GM19238 (cell line): ENCODE results near the gene RNF224.

Experiments
- DNase-seq: peaks from one replicate; pipeline ENCODE4 v3.0.0; 2011; ENCODE audit warnings: low spot score; ENCODE audit not compliant: insufficient read length

RNF224 gene

GRCh38 chr9:137226338-137227053 lies 806 bp upstream of the RNF224 start:
- DNase-seq, result no peak

DNA sequence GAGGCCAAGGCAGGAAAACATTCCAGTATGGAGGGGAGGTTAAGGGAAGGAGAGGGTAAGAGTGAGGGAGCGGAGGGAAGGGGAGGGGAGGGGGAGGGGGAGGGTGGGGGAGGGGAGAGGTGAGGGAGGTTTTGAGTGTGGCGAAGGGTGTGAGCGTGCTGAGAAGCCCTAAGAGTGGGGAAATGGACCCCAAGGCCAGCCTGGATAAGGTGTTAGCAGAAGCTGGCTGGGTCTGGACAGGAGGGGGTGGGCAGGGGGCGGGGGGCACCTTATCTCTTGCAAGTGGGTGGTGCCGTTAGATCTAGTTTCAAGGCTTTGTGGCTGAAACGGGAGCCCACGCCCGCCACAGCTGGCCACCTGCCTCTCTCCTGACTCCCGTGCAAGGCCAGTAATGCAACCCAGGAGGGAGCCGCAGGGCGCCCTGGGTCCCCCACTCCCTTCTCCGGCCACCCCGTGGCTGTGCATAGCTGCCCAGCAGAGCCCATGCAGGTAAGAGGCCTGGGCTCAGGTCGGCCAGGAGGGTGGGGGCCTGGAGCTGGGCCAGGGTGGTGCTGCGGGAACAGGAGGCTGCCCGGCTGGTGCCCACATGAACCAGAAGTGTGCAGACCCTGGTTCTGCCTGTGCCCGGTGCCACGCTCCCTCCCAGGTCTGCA lies 677 bp downstream of the RNF224 start:
- DNase-seq, result no peak

- no peak for DNase-seq
Measured at GRCh38 chr9:137228506-137228967, 1.2 kb downstream of the RNF224 start.

- no peak for DNase-seq
Measured at GRCh38 chr9:137228968-137229896, 1.9 kb downstream of the RNF224 start.

- no peak for DNase-seq
Measured at GRCh38 chr9:137229903-137230704, 2.8 kb downstream of the RNF224 start.

- no peak for DNase-seq
Measured at GRCh38 chr9:137230705-137231371, 3.5 kb downstream of the RNF224 start, which contains the start of gene SLC34A3. Gene SLC34A3 (plus strand): TSS chr9:137230901. CDS start chr9:137231703, 802 bp downstream.

DNA sequence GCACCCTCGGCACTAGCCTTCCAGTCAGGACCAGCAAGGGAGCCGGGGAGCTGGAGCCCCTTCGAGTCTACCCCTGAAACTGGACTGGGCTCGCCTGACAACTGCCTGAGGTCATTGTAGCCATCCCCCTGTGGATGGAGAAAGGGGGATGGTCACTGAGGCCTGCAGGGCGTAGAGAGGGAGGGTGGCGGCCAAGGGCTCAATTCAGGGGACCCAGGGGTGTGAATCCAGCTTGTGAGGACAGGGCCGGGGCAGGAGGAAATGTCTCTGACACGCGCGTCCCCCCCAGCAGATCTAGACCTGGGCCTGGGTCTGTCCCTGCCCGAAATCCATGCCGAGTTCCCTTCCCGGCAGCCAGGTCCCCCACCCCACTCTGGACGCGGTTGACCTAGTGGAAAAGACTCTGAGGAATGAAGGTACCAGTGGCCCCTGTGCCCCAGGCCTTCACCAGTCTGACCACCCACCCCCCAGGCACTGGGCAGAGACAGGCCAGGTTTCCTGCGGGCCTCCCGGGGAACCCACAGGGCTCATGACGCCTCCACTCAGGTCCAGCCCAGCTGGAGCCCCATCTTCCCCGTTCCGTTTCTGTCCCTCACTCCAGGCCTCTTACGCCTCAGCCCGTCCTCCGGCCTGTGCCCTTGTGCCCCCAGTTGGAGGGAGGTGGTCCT lies 4.2 kb downstream of the RNF224 start:
- DNase-seq, result no peak

DNA sequence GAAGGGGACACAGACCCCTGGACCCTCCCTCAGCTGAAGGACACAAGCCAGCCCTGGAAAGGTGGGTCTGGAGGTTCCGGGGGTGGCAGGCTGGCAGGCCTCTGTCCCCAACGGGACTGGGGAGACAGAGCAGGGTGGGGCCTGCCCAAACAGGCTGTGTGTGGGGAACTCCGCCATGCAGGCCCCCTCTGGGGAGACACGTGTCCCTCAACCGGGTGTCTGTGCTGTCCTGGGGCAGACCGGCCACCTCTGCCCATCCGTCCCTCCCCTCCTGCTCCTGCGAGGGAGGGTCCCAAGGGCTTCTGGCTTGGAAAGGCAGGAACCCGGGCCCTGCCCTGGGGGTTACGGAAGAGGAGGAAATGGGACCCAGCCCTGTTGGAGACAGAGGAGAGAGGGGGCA lies 4.8 kb downstream of the RNF224 start:
- DNase-seq, result no peak

- no peak for DNase-seq
Measured at GRCh38 chr9:137232510-137232909, 5.2 kb downstream of the RNF224 start.

DNA sequence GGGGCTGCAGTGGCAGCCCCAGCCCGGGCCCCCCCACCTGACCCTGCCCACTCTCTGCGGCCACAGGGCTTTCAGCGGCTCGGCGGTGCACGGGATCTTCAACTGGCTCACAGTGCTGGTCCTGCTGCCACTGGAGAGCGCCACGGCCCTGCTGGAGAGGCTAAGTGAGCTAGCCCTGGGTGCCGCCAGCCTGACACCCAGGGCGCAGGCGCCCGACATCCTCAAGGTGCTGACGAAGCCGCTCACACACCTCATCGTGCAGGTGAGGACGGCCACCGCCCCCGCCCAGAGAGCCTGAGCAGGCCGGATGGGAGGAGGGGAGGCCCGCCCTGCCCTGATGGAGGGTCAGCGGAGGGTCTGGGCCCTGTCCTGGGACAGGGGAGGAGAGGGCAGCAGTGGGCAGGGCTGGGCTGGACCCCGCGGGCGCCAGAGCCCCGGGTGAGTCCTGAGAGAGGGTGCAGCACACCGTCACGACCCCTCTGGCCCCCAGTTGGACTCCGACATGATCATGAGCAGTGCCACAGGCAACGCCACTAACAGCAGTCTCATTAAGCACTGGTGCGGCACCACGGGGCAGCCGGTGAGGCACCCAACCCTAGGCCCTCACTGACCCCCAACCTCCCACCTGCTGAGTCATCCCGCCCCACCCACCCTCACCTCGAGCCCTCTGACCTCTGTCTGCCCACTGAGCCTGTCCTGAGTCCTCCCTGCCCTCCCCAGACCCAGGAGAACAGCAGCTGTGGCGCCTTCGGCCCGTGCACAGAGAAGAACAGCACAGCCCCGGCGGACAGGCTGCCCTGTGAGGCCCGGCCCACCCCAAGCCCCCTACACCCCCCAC lies 6.1 kb downstream of the RNF224 start:
- no peak for DNase-seq

- DNase-seq, result no peak
Measured at GRCh38 chr9:137234055-137234697, 6.9 kb downstream of the RNF224 start.

DNA sequence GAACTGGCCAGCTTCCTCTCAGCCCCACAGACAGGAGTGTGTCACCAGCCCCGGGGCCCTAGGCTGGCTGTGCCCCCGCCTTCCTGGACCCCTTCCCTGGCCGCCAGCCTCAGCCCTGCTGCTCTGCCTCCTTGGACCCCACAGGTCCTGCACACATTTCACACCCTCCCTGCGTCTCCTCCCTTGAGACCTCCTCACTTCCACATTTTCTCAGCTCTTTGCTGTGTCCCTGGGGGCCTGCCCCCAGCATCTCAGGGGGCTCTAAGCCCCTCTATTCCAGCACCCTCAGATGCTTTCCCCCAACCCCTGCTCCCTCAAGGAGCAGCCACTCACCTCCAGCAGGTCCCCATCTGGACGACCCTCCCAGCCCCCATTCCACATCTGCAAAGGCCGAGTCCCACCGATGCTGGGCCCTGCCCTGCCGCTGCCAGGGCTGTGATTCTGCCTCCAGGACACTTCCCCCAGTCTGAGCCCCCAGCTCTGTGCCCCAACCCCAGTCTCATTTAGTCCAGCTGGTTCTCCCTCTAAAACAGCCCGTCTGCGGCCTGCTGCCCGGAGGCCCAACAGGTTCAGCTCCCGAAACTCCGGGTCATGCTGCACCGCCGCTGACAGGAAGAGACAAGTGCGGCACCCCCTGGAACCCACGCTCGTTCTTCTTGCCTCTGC lies 7.6 kb downstream of the RNF224 start:
- no peak for DNase-seq

GRCh38 chr9:137235424-137236237 lies 8.3 kb downstream of the RNF224 start:
- no peak for DNase-seq

DNA sequence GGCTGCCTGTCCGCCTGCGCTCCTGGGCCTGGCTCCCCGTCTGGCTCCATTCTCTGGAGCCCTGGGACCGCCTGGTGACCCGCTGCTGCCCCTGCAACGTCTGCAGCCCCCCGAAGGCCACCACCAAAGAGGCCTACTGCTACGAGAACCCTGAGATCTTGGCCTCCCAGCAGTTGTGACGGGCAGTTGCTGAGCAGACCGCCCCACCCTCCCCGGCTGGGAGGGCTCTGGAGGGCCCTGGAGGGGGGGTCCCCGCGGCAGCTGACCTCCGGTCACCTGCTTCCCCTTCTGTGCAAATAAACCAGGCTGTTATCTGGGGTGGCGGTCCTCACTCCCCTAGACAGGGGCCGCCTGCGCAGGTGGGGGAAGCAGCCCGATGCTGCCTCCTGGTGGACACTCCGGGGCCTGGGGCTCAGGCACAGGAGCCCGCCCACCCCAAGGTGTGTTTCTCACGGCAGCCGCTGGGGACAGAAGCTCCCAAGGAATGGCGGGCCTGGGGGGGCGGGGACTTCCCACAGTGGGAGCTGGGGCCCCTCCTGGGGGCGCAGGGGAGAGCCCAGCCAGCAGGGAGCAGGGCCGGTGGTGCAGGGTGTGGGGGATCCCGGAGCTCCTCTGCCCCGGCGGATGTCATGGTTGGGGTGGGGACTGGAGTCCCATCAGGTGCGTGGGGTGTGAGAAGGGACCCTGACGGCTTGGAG lies 9.1 kb downstream of the RNF224 start:
- DNase-seq, result peak; percentile 99

GRCh38 chr9:137236936-137237421 lies 9.7 kb downstream of the RNF224 start:
- no peak for DNase-seq
